Stimulated activated naive CD4-positive, alpha-beta T cell (primary cell): ENCODE data around the gene PDZD2.

Experiments used
- DNase-seq, 6 experiments: peaks; one replicate each; lab custom pipeline; 2025; lab: John Stamatoyannopoulos, UW

The PDZD2 gene

GRCh38 chr5:31824869-31825517 lies 186.1 kb downstream of the PDZD2 start:
- no peak for DNase-seq

GRCh38 chr5:31825518-31826068 lies 186.7 kb downstream of the PDZD2 start:
- peak in 5 of 6 experiments; percentile 9 to 75 (median 58) for DNase-seq

- DNase-seq = no peak
These were observed 188.9 kb downstream of the PDZD2 start for GRCh38 chr5:31827867-31828266.

GRCh38 chr5:31832966-31833365 lies 194.0 kb downstream of the PDZD2 start:
- no peak for DNase-seq

- DNase-seq = no peak
These were observed 194.8 kb downstream of the PDZD2 start for GRCh38 chr5:31833710-31834109.

- DNase-seq = no peak
These were observed 205.9 kb downstream of the PDZD2 start for GRCh38 chr5:31844622-31845345.

- no peak for DNase-seq
These were observed 206.4 kb downstream of the PDZD2 start for GRCh38 chr5:31845361-31845760.

- DNase-seq = no peak
These were observed 208.0 kb downstream of the PDZD2 start for GRCh38 chr5:31846934-31847333.

GRCh38 chr5:31847354-31847753 lies 208.4 kb downstream of the PDZD2 start:
- no peak for DNase-seq

GRCh38 chr5:31850981-31851689 lies 212.2 kb downstream of the PDZD2 start:
- DNase-seq = no peak

GRCh38 chr5:31853398-31854135 lies 214.6 kb downstream of the PDZD2 start:
- peak in 1 of 6 experiments; percentile 7 for DNase-seq

GRCh38 chr5:31854181-31855133 lies 215.5 kb downstream of the PDZD2 start:
- peak in 3 of 6 experiments; percentile 4 to 31 (median 26) for DNase-seq

GRCh38 chr5:31855134-31856040 lies 216.5 kb downstream of the PDZD2 start:
- peak; percentile 3 to 48 (median 14) for DNase-seq

- DNase-seq = no peak
These were observed 220.2 kb downstream of the PDZD2 start for GRCh38 chr5:31859096-31859495.

- no peak for DNase-seq
These were observed 221.3 kb downstream of the PDZD2 start for GRCh38 chr5:31860278-31860677.

GRCh38 chr5:31860726-31861433 lies 221.9 kb downstream of the PDZD2 start:
- no peak for DNase-seq

- no peak for DNase-seq
These were observed 222.7 kb downstream of the PDZD2 start for GRCh38 chr5:31861601-31862000.

GRCh38 chr5:31863991-31864411 lies 225.1 kb downstream of the PDZD2 start:
- no peak for DNase-seq

- DNase-seq = peak in 3 of 6 experiments; percentile 30 to 55 (median 43)
These were observed 227.2 kb downstream of the PDZD2 start for GRCh38 chr5:31866166-31866565.
